ENCODE measurements around the gene ARVCF. TPM values are rescaled to one million over a fixed set of nuclear protein-coding genes. Genes with fewer than 3 reads are reported as not detected.

ARVCF gene
- total RNA-seq, 1 experiment from 2014 or later, result 11.1 TPM

GRCh38 chr22:19976671-19977070, 40.0 kb downstream of the ARVCF start:
- no peak overlapping the region for H3K4me3 ChIP-seq (ENCODE audit: low read depth, low read length, poor library complexity, severe bottlenecking)
- ChIA-PET POLR2A (ENCODE audit: low non-redundant PET) (no interaction called here), CTCF (no interaction called here)
- no peaks in the 10 kb centered on the region for H3K9me3 ChIP-seq (ENCODE audit: low read depth, low read length, poor library complexity, severe bottlenecking)
- BruUV-seq (replicated peaks), result no TSS peak
- no peaks in the 10 kb centered on the region for H3K27me3 ChIP-seq (replicated peaks; ENCODE audit: insufficient read depth, low read depth, low read length, poor library complexity)
- H3K36me3 ChIP-seq (ENCODE audit: insufficient read depth, low read length, poor library complexity, severe bottlenecking), result no peaks in the 10 kb centered on the region
- TF ChIP-seq CTCF (conservative IDR thresholded peaks at IDR 0.05; ENCODE audit: low read depth, low read length), result no peak
- TF ChIP-seq EZH2 (IDR thresholded peaks at IDR 0.05; ENCODE audit: borderline replicate concordance, low read depth, low read length, poor library complexity, severe bottlenecking), result no peak
- DNase-seq (ENCODE audit: low spot score), result no peak
- H3K27ac ChIP-seq (ENCODE audit: low read depth, low read length, poor library complexity, severe bottlenecking), result no peak overlapping the region
- intact Hi-C loops (cut with micrococcal nuclease; ENCODE audit: unreplicated experiment), result loop anchor here (10.0 kb wide), 2 partner anchors 108 to 318 kb away; partner anchors contain the start of gene DGCR8
- H3K4me1 ChIP-seq (ENCODE audit: insufficient read depth, low read length, poor library complexity, severe bottlenecking), result peaks cover 16% of the 10 kb centered on the region

- Histone ChIP-seq H3K9me3 (ENCODE audit: low read depth, low read length, poor library complexity, severe bottlenecking) (no peaks in the 10 kb centered on the region), H3K27me3 (replicated peaks; ENCODE audit: insufficient read depth, low read depth, low read length, poor library complexity) (no peaks in the 10 kb centered on the region), H3K27ac (ENCODE audit: low read depth, low read length, poor library complexity, severe bottlenecking) (peak overlapping the region; percentile 56), H3K4me1 (ENCODE audit: insufficient read depth, low read length, poor library complexity, severe bottlenecking) (peaks cover 16% of the 10 kb centered on the region), H3K36me3 (ENCODE audit: insufficient read depth, low read length, poor library complexity, severe bottlenecking) (no peaks in the 10 kb centered on the region), H3K4me3 (ENCODE audit: low read depth, low read length, poor library complexity, severe bottlenecking) (no peak overlapping the region)
- BruUV-seq (replicated peaks), result no TSS peak
- ChIA-PET CTCF (no interaction called here), POLR2A (ENCODE audit: low non-redundant PET) (no interaction called here)
- TF ChIP-seq EZH2 (IDR thresholded peaks at IDR 0.05; ENCODE audit: borderline replicate concordance, low read depth, low read length, poor library complexity, severe bottlenecking), result no peak
- no peak for TF ChIP-seq CTCF (conservative IDR thresholded peaks at IDR 0.05; ENCODE audit: low read depth, low read length)
- DNase-seq (ENCODE audit: low spot score), result no peak
- intact Hi-C loops (cut with micrococcal nuclease; ENCODE audit: unreplicated experiment), result loop anchor here (10.0 kb wide), 2 partner anchors 109 to 319 kb away; partner anchors contain the start of gene DGCR8
These were observed 41.0 kb downstream of the ARVCF start for GRCh38 chr22:19975707-19976035.

- BruUV-seq (replicated peaks), result no TSS peak
- peak; percentile 55 for DNase-seq (ENCODE audit: low spot score)
- ChIA-PET CTCF (no interaction called here), POLR2A (ENCODE audit: low non-redundant PET) (no interaction called here)
- Histone ChIP-seq H3K27ac (ENCODE audit: low read depth, low read length, poor library complexity, severe bottlenecking) (peak overlapping the region; percentile 56), H3K36me3 (ENCODE audit: insufficient read depth, low read length, poor library complexity, severe bottlenecking) (no peaks in the 10 kb centered on the region), H3K4me3 (ENCODE audit: low read depth, low read length, poor library complexity, severe bottlenecking) (no peak overlapping the region), H3K9me3 (ENCODE audit: low read depth, low read length, poor library complexity, severe bottlenecking) (no peaks in the 10 kb centered on the region), H3K4me1 (ENCODE audit: insufficient read depth, low read length, poor library complexity, severe bottlenecking) (peaks cover 16% of the 10 kb centered on the region), H3K27me3 (replicated peaks; ENCODE audit: insufficient read depth, low read depth, low read length, poor library complexity) (no peaks in the 10 kb centered on the region)
- intact Hi-C loops (cut with micrococcal nuclease; ENCODE audit: unreplicated experiment), result loop anchor here (5.0 to 10.0 kb wide), 3 partner anchors 110 to 320 kb away; partner anchors contain the start of gene DGCR8
- TF ChIP-seq EZH2 (IDR thresholded peaks at IDR 0.05; ENCODE audit: borderline replicate concordance, low read depth, low read length, poor library complexity, severe bottlenecking) (no peak), CTCF (conservative IDR thresholded peaks at IDR 0.05; ENCODE audit: low read depth, low read length) (no peak)
These were observed 41.5 kb downstream of the ARVCF start for GRCh38 chr22:19974935-19975706.
